ENCODE measurements around the gene AQP7.

DNA sequence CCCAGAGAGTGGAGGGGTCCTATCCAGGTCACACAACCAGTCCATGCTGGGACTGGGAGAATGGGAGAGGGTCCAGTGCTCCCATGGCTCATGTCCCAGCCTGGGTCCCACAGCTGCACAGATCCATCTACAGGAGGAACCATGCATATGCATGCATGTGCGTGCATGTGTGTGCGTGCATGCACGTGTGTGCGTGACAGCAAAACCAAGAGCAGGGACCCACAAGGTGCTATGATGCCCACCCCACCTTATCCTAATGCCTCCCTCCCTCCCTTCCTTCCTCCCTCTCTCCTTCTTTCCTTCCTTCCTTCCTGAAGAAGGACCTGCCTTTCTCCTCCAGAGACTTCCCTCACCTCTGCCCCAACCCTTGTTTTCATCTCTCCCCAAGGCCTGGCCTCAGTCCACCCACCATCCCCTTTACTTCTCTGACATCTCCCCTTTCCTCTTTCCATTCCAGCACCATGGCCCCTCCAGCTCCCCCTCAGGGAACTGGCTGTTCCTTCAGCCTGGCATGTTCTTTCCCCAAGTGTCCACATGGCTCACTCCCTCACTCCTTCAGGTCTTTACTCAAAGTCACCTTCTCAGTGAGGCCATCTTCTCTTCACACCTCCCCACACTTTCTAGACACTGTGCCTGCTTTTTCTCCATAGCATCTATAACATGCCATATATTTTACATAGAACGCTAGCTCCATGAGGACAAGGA is 21.8 kb downstream of the AQP7 start:
- TF ChIP-seq, protein P1, sequence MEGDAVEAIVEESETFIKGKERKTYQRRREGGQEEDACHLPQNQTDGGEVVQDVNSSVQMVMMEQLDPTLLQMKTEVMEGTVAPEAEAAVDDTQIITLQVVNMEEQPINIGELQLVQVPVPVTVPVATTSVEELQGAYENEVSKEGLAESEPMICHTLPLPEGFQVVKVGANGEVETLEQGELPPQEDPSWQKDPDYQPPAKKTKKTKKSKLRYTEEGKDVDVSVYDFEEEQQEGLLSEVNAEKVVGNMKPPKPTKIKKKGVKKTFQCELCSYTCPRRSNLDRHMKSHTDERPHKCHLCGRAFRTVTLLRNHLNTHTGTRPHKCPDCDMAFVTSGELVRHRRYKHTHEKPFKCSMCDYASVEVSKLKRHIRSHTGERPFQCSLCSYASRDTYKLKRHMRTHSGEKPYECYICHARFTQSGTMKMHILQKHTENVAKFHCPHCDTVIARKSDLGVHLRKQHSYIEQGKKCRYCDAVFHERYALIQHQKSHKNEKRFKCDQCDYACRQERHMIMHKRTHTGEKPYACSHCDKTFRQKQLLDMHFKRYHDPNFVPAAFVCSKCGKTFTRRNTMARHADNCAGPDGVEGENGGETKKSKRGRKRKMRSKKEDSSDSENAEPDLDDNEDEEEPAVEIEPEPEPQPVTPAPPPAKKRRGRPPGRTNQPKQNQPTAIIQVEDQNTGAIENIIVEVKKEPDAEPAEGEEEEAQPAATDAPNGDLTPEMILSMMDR (IDR thresholded peaks at IDR 0.05 in 8 of 11, conservative IDR thresholded peaks at IDR 0.05 in 3 of 11): no peak
- TF ChIP-seq POLR2A (IDR thresholded peaks at IDR 0.05) (no peak), POLR2AphosphoS5 (IDR thresholded peaks at IDR 0.05) (no peak)
